CD14-positive monocyte (primary cell): ENCODE measurements around the gene DNAJB5. TPM values are rescaled to one million over a fixed set of nuclear protein-coding genes. Genes with fewer than 3 reads are reported as not detected.
A peak's percentile ranks its signal among the peaks of the same experiment; 100 is the strongest.

Source experiments
- DNase-seq, 3 donors: peaks; one replicate each; pipeline ENCODE4 v3.0.0-alpha.2; 2011 to 2022
- H2AFZ ChIP-seq: 2 replicates; pipeline ENCODE4 v1.6.0; 2012; ENCODE audit warnings: mild to moderate bottlenecking, low read depth, low read length, inconsistent platforms; ENCODE audit not compliant: insufficient read depth, poor library complexity, severe bottlenecking
- H3K27ac ChIP-seq, 2 donors: 1 replicate in 1 of 2; 2 replicates in 1 of 2; pipeline ENCODE4 v1.5.1; 2012 to 2013; ENCODE audit warnings: low read length in 2 of 2, control low read depth in 1 of 2, inconsistent platforms in 1 of 2, low read depth in 1 of 2, mild to moderate bottlenecking in 1 of 2
- H3K27me3 ChIP-seq, 2 donors: one replicate each; pipeline versions ENCODE4 v1.6.0 to v1.6.1; 2011 to 2013; ENCODE audit warnings: low read length in 2 of 2; ENCODE audit not compliant: control insufficient read depth in 2 of 2, insufficient read depth in 2 of 2
- H3K36me3 ChIP-seq, 2 donors: replicated peaks in 1 of 2; 1 replicate in 1 of 2; 2 replicates in 1 of 2; pipeline versions ENCODE4 v1.5.1 to v1.6.1; 2012 to 2013; ENCODE audit warnings: low read length in 2 of 2, control low read depth in 1 of 2, inconsistent platforms in 1 of 2, mild to moderate bottlenecking in 1 of 2; ENCODE audit not compliant: insufficient read depth in 2 of 2, control insufficient read depth in 1 of 2
- H3K4me1 ChIP-seq, 2 donors: 1 replicate in 1 of 2; 2 replicates in 1 of 2; pipeline versions ENCODE4 v1.5.1 to v1.6.1; 2012 to 2013; ENCODE audit warnings: low read length in 2 of 2, control low read depth in 1 of 2, inconsistent platforms in 1 of 2, mild to moderate bottlenecking in 1 of 2, moderate library complexity in 1 of 2; ENCODE audit not compliant: insufficient read depth in 2 of 2, control insufficient read depth in 1 of 2
- H3K4me2 ChIP-seq: replicated peaks from 2 replicates; pipeline ENCODE3; 2012; ENCODE audit warnings: low read length, moderate library complexity, mild to moderate bottlenecking; ENCODE audit not compliant: poor library complexity, severe bottlenecking; ENCODE audit errors: extremely low read depth
- H3K4me3 ChIP-seq, 3 experiments: fragments of 200-600 bp in 1 of 3; sonication (generic) in 1 of 3; replicated peaks in 1 of 3; 1 replicate in 2 of 3; 2 replicates in 1 of 3; pipeline ENCODE4 v1.5.1; 2011 to 2013; ENCODE audit warnings: low read length in 3 of 3, mild to moderate bottlenecking in 3 of 3, control low read depth in 2 of 3, low read depth in 2 of 3, inconsistent platforms in 1 of 3, moderate library complexity in 1 of 3
- H3K79me2 ChIP-seq: 2 replicates; pipeline ENCODE4 v1.6.0; 2012; ENCODE audit warnings: mild to moderate bottlenecking, control low read depth, inconsistent platforms, low read length, moderate library complexity; ENCODE audit not compliant: insufficient read depth
- H3K9ac ChIP-seq: 2 replicates; pipeline ENCODE4 v1.6.0; 2017; ENCODE audit warnings: low read length, mild to moderate bottlenecking; ENCODE audit not compliant: insufficient read depth, poor library complexity, severe bottlenecking
- H3K9me3 ChIP-seq, 2 donors: replicated peaks in 1 of 2; 1 replicate in 1 of 2; 2 replicates in 1 of 2; pipeline versions ENCODE4 v1.5.1 to v1.6.1; 2012 to 2013; ENCODE audit warnings: low read length in 2 of 2, control low read depth in 1 of 2; ENCODE audit not compliant: control insufficient read depth in 1 of 2, insufficient read depth in 1 of 2
- H4K20me1 ChIP-seq: 2 replicates; pipeline ENCODE4 v1.6.0; 2012; ENCODE audit warnings: mild to moderate bottlenecking, low read length, control low read depth, moderate library complexity; ENCODE audit not compliant: insufficient read depth
- H3K27ac Mint-ChIP-seq, 7 donors: one replicate each; pipeline ENCODE4 v1.8.0; 2020; ENCODE audit warnings: mild to moderate bottlenecking in 7 of 7, mixed read lengths in 7 of 7, moderate library complexity in 6 of 7, inconsistent platforms in 2 of 7
- H3K27me3 Mint-ChIP-seq, 3 donors: one replicate each; pipeline ENCODE4 v1.8.0; 2021 to 2022; ENCODE audit warnings: low read depth in 3 of 3, mild to moderate bottlenecking in 3 of 3, mixed read lengths in 3 of 3, moderate library complexity in 3 of 3, inconsistent platforms in 1 of 3
- H3K36me3 Mint-ChIP-seq, 2 donors: one replicate each; pipeline ENCODE4 v1.8.0; 2020; ENCODE audit warnings: mixed read lengths in 2 of 2, inconsistent platforms in 1 of 2, mild to moderate bottlenecking in 1 of 2
- H3K4me1 Mint-ChIP-seq: one replicate; pipeline ENCODE4 v1.8.0; 2020; ENCODE audit warnings: mild to moderate bottlenecking, mixed read lengths
- H3K4me3 Mint-ChIP-seq, 2 donors: one replicate each; pipeline ENCODE4 v1.8.0; 2020; ENCODE audit warnings: mild to moderate bottlenecking in 2 of 2, mixed read lengths in 2 of 2, moderate library complexity in 1 of 2
- H3K9me3 Mint-ChIP-seq, 7 donors: one replicate each; pipeline ENCODE4 v1.8.0; 2020 to 2022; ENCODE audit warnings: mixed read lengths in 7 of 7, mild to moderate bottlenecking in 6 of 7, moderate library complexity in 6 of 7, inconsistent platforms in 2 of 7
- WGBS: methylation state at CpG from one replicate; pipeline ENCODE4 v1.1.5; 2013; ENCODE audit warnings: missing lambda C conversion rate; ENCODE audit not compliant: insufficient coverage; 5-methylcytosine and 5-hydroxymethylcytosine counted together
- intact Hi-C, 2 donors: fragments of 100-400 bp; cut with micrococcal nuclease; formaldehyde crosslinking; loops; one replicate each; pipeline versions ENCODE4 v1.15.0 to v1.15.1; 2023
- polyA plus RNA-seq, 3 donors: library from polyadenylated mRNA; depleted of rRNA in 1 of 3; unstranded in 2 of 3; stranded (reverse) in 1 of 3; fragments of 300-500 nt in 2 of 3; fragments of >200 nt in 1 of 3; fragmentation: Illumina TruSeq in 2 of 3; gene quantifications; 1 replicate in 2 of 3; 2 replicates in 1 of 3; pipeline ENCODE4 v1.2.3, GENCODE V29; 2012 to 2021
- TF ChIP-seq, protein P1 (sequence below): fragments of 200-600 bp; IDR thresholded peaks from one replicate; pipeline ENCODE4 v1.8.0; 2022; ENCODE audit warnings: antibody characterized with exemption, mild to moderate bottlenecking

DNAJB5 gene
- polyA plus RNA-seq, 3 donors = 0.66 to 1.9 (median 0.84) TPM

DNA sequence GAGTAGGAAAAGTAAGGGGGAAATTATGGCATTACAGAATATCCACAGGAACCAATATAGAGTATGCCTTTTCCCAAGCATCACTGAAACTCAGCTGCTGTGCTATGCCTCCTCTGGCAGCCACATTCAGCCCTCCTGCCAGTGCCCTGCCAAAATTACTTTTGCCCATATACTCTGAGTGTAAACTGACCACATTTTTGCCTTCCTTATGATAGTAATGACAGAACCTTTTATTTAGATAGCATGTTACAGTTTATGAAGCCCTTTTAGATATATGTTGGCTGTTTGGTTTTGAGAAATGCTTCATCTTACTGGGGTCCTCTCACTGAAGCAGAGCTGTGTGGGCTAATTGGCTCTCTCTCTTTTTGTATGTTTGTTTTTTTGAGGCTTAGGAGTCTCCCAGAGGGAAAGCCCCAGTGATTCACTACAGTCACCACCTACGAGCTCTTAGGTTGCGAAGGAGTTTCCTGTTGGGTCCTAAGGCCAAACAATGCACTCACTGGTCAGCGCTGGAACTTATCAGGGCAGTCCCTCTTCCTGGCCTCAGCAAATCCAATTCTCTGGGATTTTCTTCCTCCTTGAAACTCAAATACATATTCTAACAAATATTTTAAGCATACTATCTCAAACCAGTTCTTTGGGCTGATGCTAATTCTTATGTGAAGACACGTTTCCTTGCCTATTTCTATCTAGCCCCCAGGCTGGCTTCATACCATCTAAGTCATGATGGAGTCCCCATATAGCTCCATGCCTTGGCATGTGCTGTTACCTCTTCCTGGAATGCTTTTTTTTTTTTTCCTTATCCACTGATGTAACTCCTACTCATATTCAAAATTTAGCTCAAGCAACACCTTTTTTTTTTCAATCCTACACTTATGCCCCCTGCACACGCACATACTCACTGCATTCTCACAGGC is 27.7 kb upstream of the DNAJB5 start:
- Histone ChIP-seq H3K79me2 (no peaks in the 10 kb centered on the region), H3K4me2 (no peak overlapping the region), H3K36me3 (no peaks in the 10 kb centered on the region), H3K9me3 (peaks cover 0 to 5% of the 10 kb centered on the region in 2 donors), H4K20me1 (no peaks in the 10 kb centered on the region), H3K9ac (no peak overlapping the region), H3K27ac (no peak overlapping the region), H3K4me1 (peaks cover 2 to 11% of the 10 kb centered on the region in 2 donors), H2AFZ (no peak overlapping the region), H3K27me3 (peaks cover 76 to 83% of the 10 kb centered on the region in 2 donors), H3K4me3 (no peak overlapping the region)
- Mint-ChIP-seq H3K4me1 (peaks cover 11% of the 10 kb centered on the region), H3K27ac (no peak overlapping the region), H3K27me3 (peaks cover 59 to 75% (median 67%) of the 10 kb centered on the region in 3 donors), H3K36me3 (no peaks in the 10 kb centered on the region), H3K4me3 (peak overlapping the region in 1 of 2 donors; percentile 17), H3K9me3 (peaks cover 0 to 10% (median 4%) of the 10 kb centered on the region in 7 donors)
- intact Hi-C loops = no loop called here
- TF ChIP-seq, protein P1, sequence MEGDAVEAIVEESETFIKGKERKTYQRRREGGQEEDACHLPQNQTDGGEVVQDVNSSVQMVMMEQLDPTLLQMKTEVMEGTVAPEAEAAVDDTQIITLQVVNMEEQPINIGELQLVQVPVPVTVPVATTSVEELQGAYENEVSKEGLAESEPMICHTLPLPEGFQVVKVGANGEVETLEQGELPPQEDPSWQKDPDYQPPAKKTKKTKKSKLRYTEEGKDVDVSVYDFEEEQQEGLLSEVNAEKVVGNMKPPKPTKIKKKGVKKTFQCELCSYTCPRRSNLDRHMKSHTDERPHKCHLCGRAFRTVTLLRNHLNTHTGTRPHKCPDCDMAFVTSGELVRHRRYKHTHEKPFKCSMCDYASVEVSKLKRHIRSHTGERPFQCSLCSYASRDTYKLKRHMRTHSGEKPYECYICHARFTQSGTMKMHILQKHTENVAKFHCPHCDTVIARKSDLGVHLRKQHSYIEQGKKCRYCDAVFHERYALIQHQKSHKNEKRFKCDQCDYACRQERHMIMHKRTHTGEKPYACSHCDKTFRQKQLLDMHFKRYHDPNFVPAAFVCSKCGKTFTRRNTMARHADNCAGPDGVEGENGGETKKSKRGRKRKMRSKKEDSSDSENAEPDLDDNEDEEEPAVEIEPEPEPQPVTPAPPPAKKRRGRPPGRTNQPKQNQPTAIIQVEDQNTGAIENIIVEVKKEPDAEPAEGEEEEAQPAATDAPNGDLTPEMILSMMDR = no peak
- 51% methylated on average over 5 of the region's 5 CpGs for WGBS
- DNase-seq = peak in 1 of 3 donors; percentile 60

- no peak overlapping the region for H3K27ac Mint-ChIP-seq
- Histone ChIP-seq H3K27me3 (peaks cover 71 to 77% of the 10 kb centered on the region in 2 donors), H3K27ac (no peak overlapping the region), H3K4me3 (no peak overlapping the region), H4K20me1 (no peaks in the 10 kb centered on the region), H3K4me1 (peaks cover 2 to 8% of the 10 kb centered on the region in 2 donors), H3K9ac (no peak overlapping the region), H3K79me2 (no peaks in the 10 kb centered on the region), H3K4me2 (no peak overlapping the region), H3K36me3 (no peaks in the 10 kb centered on the region), H3K9me3 (peaks cover 0 to 5% of the 10 kb centered on the region in 2 donors), H2AFZ (no peak overlapping the region)
- TF ChIP-seq, protein P1 = no peak
- H3K4me3 Mint-ChIP-seq = peak overlapping the region in 1 of 2 donors; percentile 17
- DNase-seq = no peak
- H3K9me3 Mint-ChIP-seq = peaks cover 0 to 7% (median under 1%) of the 10 kb centered on the region in 7 donors
- H3K36me3 Mint-ChIP-seq = no peaks in the 10 kb centered on the region
- H3K27me3 Mint-ChIP-seq = peaks cover 62 to 75% (median 68%) of the 10 kb centered on the region in 3 donors
- 95% methylated on average over 3 of the region's 3 CpGs for WGBS
- intact Hi-C loops = no loop called here
- H3K4me1 Mint-ChIP-seq = peaks cover 6% of the 10 kb centered on the region
Observed at GRCh38 chr9:34962546-34962945, 27.0 kb upstream of the DNAJB5 start.
